Measurements from ENCODE around the gene SOX8.

The SOX8 gene

DNA sequence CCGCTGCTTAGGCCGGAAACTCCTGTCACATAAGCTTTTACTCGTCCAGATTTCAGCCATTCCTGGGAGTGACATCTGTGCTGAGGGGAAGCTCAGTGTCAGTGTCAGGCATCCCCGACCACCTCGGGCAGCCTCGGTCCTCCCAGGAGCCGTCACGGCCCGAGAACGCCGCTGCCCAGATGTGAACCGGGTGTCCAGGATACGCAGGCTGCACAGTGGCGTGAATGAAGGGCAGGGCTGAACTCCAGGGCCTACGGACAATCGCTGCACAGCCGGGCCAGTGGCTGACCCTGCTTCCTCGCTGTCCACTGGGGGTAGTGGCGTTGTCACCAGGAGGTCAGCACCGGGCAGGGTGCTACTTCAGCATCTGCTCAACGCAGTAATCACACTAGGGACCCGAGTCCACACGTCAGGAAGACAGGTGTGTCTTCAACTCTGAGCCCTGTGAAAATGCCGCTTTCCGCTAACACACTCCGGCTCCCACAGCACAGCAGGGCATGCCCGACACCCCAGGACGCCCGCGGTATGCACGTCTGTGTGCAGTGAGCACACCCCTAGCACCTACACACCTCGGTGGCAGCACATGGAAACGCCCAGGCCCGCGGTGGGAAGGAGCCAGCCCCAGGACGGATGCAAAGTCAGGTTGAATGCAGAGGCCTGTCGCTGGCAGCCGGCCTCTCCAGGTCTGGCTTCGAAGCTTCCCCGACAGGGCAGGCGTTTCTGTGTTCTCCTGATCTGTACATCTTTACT, 13.8 kb upstream of the SOX8 start:
- peaks cover 13% of the 10 kb centered on the region for H3K36me3 ChIP-seq (ENCODE audit: insufficient read depth, low read length)
- H3K4me3 ChIP-seq (ENCODE audit: low read length): no peak overlapping the region
- H3K4me1 ChIP-seq (ENCODE audit: control insufficient read depth, insufficient read depth, low read length): peaks cover 30% of the 10 kb centered on the region
- H3K9ac ChIP-seq (ENCODE audit: low read depth, low read length): no peak overlapping the region
- H3K4me2 ChIP-seq (ENCODE audit: low read length): no peak overlapping the region
- peaks cover 9% of the 10 kb centered on the region for H3K9me3 ChIP-seq (replicated peaks; ENCODE audit: low read length)
- H3K27me3 ChIP-seq (ENCODE audit: control insufficient read depth, insufficient read depth, low read length): no peaks in the 10 kb centered on the region

DNA sequence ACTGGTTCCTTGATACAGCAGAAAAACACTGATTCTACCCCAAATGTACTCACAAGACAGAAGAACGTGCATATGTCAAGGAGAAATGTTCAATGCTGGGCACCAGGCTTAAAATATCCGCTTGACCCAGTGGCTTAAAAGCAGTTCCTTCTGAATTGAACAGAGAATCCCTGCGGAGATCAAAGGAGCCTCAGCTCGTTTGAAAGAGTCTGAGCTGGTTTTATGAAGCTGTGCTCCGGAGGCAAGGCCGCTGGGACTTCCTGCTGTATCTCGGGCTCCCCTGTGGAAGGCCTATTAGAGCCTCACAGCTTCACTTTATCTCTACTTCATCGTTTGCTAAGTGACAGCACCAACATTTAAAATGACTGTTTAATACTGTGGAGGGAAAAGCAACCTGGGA, 12.9 kb upstream of the SOX8 start:
- peaks cover 3% of the 10 kb centered on the region for H3K27me3 ChIP-seq (ENCODE audit: control insufficient read depth, insufficient read depth, low read length)
- no peak overlapping the region for H3K4me2 ChIP-seq (ENCODE audit: low read length)
- no peak overlapping the region for H3K4me3 ChIP-seq (ENCODE audit: low read length)
- peaks cover 25% of the 10 kb centered on the region for H3K4me1 ChIP-seq (ENCODE audit: control insufficient read depth, insufficient read depth, low read length)
- no peak overlapping the region for H3K9ac ChIP-seq (ENCODE audit: low read depth, low read length)
- H3K9me3 ChIP-seq (replicated peaks; ENCODE audit: low read length): peaks cover 9% of the 10 kb centered on the region
- H3K36me3 ChIP-seq (ENCODE audit: insufficient read depth, low read length): peaks cover 13% of the 10 kb centered on the region

DNA sequence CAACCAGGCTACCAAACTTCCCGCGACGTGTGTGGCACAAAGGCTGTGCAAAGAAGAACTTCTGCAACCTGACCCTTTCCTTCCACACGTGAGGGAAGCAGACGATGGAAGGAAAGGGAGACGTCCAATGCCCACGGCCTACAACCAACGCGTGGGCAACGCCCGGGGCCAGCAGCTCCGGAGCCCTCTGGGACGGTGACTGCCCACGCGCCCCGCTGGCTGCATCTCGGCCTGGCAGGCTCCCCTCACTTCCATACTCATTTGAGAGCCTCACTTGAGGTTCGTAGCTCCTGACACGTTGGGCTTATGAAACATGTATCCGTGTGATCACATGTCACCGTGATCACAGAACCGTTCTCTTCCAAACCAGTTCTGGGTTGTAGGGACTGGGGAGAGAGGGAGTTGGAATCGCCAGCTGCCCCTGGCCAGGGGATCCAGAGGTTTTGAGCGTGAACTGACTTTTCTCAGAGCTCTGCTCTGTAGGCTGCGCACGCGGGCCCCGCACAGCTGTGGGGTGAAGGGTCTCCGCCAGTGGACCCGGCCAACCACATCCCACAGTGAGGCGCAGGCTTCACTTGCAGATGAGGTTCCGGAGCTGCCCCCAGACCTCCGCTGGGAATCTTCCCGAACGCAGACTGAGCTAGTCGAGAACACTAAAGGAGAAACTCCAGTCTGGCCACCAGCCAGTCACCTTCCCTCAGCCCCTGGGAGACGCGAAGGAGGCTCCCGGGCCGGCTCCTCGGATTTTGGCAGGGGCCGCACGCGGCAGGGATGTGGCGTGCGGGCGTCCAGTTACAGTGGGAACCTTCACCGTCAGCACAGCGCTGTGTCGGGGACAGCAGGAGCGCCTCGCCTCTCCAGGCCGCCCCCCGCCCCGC, 11.8 kb upstream of the SOX8 start:
- H3K4me3 ChIP-seq (ENCODE audit: low read length): peak overlapping the region; percentile 98
- peak overlapping the region; percentile 99 for H3K4me2 ChIP-seq (ENCODE audit: low read length)
- H3K9me3 ChIP-seq (replicated peaks; ENCODE audit: low read length): peaks cover 9% of the 10 kb centered on the region
- H3K4me1 ChIP-seq (ENCODE audit: control insufficient read depth, insufficient read depth, low read length): peaks cover 25% of the 10 kb centered on the region
- H3K27me3 ChIP-seq (ENCODE audit: control insufficient read depth, insufficient read depth, low read length): peaks cover 12% of the 10 kb centered on the region
- peak overlapping the region; percentile 98 for H3K9ac ChIP-seq (ENCODE audit: low read depth, low read length)
- peaks cover 13% of the 10 kb centered on the region for H3K36me3 ChIP-seq (ENCODE audit: insufficient read depth, low read length)

DNA sequence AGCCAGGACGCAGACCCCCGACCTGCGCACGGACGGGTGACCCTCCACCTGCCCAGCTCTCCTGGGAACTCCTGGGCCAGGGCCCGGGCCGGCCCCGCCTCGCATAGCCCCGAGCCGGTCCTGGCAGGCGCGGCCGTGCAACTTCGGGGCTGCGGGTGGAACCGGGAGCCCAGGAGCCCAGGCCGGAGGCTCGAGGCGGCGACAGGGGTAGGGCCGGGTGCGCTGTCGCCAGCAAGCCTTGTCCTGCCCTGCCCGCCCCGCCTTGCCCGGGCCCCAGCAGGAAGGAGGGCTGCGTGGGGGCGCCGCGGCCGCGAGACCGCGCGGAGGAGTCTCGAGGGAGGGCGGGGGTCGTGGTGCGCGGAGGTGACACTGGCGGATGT, 11.2 kb upstream of the SOX8 start:
- peaks cover 23% of the 10 kb centered on the region for H3K4me1 ChIP-seq (ENCODE audit: control insufficient read depth, insufficient read depth, low read length)
- peaks cover 13% of the 10 kb centered on the region for H3K36me3 ChIP-seq (ENCODE audit: insufficient read depth, low read length)
- peaks cover 18% of the 10 kb centered on the region for H3K27me3 ChIP-seq (ENCODE audit: control insufficient read depth, insufficient read depth, low read length)
- H3K9me3 ChIP-seq (replicated peaks; ENCODE audit: low read length): peaks cover 7% of the 10 kb centered on the region
- peak overlapping the region; percentile 98 for H3K9ac ChIP-seq (ENCODE audit: low read depth, low read length)
- peak overlapping the region; percentile 99 for H3K4me2 ChIP-seq (ENCODE audit: low read length)
- H3K4me3 ChIP-seq (ENCODE audit: low read length): peak overlapping the region; percentile 98

DNA sequence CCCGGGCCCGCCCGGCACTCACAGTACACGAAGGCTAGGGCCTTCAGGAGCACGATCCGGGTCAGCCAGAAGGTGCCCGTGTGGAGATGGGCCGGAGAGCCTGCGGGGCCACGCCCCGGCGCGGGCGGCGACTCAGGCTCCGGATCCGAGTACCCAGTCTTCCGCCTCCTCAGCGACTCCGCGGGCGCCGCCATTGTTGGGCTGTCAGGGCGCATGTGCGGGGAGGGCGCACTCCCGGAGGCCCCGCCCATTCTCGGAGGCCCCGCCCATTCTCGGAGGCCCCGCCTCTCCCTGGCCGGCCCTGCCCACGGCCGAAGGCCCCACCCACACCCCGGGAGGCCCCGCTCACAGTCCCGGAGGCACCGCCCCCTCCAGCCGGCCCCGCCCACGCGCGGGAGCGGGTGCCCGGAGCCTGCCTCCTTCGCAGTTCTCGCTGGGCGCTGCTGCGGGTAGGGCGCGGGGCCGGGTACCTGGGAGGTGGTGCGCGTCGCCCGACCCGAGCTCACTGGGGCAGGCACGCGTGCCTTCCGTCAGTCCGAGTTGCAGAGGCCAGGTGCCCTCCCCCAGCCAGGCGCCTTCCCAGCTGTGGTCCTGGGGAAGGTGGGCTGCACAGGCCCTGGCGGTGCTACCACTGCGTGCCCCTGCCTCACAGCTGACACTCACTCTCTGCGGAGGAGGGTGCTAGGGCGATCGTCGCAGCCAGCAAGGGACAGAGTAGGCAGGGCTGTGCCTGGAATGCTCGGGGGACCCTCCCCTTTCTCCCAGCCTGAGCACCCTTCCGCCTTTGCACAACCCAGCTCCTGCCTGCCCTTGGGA, 10.6 kb upstream of the SOX8 start, which contains the start of gene LMF1:
Gene LMF1, minus strand, starts transcription at position 219 of the 816 bp plus-strand sequence. Its CDS starts 4 bp downstream, at position 215.
- H3K9ac ChIP-seq (ENCODE audit: low read depth, low read length): peak within 1 kb of the TSS; percentile 98
- H3K4me1 ChIP-seq (ENCODE audit: control insufficient read depth, insufficient read depth, low read length): peaks cover 23% of the 10 kb centered on the region
- peaks cover under 1% of the 10 kb centered on the region for H3K9me3 ChIP-seq (replicated peaks; ENCODE audit: low read length)
- H3K36me3 ChIP-seq (ENCODE audit: insufficient read depth, low read length): peaks cover 13% of the 10 kb centered on the region
- H3K27me3 ChIP-seq (ENCODE audit: control insufficient read depth, insufficient read depth, low read length): peaks cover 23% of the 10 kb centered on the region
- peak within 1 kb of the TSS; percentile 98 for H3K4me3 ChIP-seq (ENCODE audit: low read length)
- H3K4me2 ChIP-seq (ENCODE audit: low read length): peak within 1 kb of the TSS; percentile 99

DNA sequence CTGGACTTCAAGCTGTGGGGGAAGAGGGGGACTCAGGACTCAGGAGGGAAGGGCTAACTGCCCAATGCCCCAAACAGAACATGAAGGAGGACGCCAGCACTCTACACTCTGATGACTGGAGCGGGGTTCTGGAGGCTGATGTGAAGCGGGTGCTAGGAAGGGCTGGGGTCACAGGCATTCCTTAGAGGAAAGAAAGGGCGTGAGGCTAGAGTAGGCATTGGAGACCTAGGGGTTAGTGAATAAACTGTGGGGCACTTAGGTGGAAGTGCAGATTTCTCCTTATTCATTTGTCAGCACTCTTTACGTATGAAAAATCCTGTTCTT, 10.0 kb upstream of the SOX8 start:
- peaks cover 25% of the 10 kb centered on the region for H3K4me1 ChIP-seq (ENCODE audit: control insufficient read depth, insufficient read depth, low read length)
- H3K27me3 ChIP-seq (ENCODE audit: control insufficient read depth, insufficient read depth, low read length): peaks cover 29% of the 10 kb centered on the region
- no peaks in the 10 kb centered on the region for H3K9me3 ChIP-seq (replicated peaks; ENCODE audit: low read length)
- H3K4me2 ChIP-seq (ENCODE audit: low read length): no peak overlapping the region
- H3K9ac ChIP-seq (ENCODE audit: low read depth, low read length): no peak overlapping the region
- H3K4me3 ChIP-seq (ENCODE audit: low read length): no peak overlapping the region
- H3K36me3 ChIP-seq (ENCODE audit: insufficient read depth, low read length): peaks cover 13% of the 10 kb centered on the region

DNA sequence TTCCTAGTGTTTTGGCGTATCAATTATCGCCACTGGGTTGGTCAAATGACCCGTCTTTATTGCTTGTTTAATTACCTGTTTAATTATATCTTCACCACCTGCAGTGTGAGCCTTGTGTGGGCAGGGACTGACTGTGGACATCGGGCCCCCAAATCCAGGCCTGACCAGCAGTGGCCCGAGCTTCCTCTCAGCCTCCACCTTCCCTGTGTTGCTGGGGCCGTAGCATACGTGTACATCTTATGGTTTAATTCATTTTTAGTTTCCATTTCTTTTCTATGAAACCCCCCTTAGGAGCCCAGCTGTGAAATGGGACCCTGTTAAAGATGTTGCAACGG, 9.6 kb upstream of the SOX8 start:
- Histone ChIP-seq H3K9ac (ENCODE audit: low read depth, low read length) (no peak overlapping the region), H3K36me3 (ENCODE audit: insufficient read depth, low read length) (peaks cover 13% of the 10 kb centered on the region), H3K9me3 (replicated peaks; ENCODE audit: low read length) (no peaks in the 10 kb centered on the region), H3K4me3 (ENCODE audit: low read length) (no peak overlapping the region), H3K4me1 (ENCODE audit: control insufficient read depth, insufficient read depth, low read length) (peaks cover 29% of the 10 kb centered on the region), H3K27me3 (ENCODE audit: control insufficient read depth, insufficient read depth, low read length) (peaks cover 33% of the 10 kb centered on the region), H3K4me2 (ENCODE audit: low read length) (no peak overlapping the region)

DNA sequence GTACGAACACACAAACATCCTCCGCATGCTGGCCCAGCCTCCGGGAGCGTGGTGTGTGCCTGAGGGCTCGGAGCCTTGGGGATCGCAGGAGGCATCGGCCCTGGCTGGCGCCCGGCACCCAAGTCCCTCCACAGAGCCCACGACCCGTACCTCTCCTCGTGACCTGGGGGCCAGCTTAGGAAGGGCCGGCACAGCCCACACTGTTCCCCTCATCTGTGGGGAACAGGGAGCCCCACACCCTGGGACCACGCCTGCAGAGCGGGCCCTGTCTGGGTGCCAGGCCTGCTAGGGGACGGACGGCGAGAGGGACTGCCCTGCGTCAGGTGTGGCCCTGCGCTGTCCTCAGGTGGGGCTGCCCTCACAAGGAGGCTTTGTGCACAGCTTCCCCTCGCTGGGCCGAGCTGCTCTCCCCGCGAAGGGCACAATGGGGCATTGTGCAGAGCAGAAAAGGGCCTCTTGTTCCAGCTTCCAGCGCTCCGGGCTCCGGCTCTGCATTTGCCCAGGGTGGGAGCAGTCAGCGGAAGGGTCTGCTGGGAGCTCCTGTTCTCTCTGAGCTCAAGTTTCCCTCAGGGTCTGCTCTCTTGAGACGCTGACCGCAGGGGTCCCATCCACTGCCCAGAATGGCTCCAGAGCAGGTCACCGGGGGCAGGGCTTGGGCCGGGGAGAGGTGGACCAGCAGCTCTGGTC, 9.1 kb upstream of the SOX8 start:
- peaks cover 9% of the 10 kb centered on the region for H3K36me3 ChIP-seq (ENCODE audit: insufficient read depth, low read length)
- H3K9ac ChIP-seq (ENCODE audit: low read depth, low read length): no peak overlapping the region
- H3K4me2 ChIP-seq (ENCODE audit: low read length): no peak overlapping the region
- no peak overlapping the region for H3K4me3 ChIP-seq (ENCODE audit: low read length)
- peaks cover 34% of the 10 kb centered on the region for H3K4me1 ChIP-seq (ENCODE audit: control insufficient read depth, insufficient read depth, low read length)
- H3K9me3 ChIP-seq (replicated peaks; ENCODE audit: low read length): no peaks in the 10 kb centered on the region
- peaks cover 33% of the 10 kb centered on the region for H3K27me3 ChIP-seq (ENCODE audit: control insufficient read depth, insufficient read depth, low read length)

DNA sequence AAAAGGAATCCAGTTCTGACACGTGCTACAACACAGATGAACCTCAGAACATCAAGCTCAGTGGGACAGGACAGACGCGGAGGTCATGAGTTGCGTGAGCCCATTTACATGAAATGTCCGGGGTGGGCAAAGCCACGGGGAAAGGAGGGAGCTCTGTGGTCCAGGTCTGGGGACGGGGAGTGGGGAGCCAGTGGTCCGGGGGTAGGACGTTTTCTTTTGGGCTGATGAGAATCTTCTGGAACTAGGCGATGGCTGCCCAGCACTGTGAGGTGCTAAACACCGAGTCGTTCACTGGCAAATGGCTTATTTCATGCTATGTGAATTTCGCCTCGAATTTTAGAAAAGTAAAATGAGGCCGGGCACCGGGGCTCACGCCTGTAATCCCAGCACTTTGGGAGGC, 8.2 kb upstream of the SOX8 start:
- Histone ChIP-seq H3K9me3 (replicated peaks; ENCODE audit: low read length) (no peaks in the 10 kb centered on the region), H3K9ac (ENCODE audit: low read depth, low read length) (no peak overlapping the region), H3K27me3 (ENCODE audit: control insufficient read depth, insufficient read depth, low read length) (peaks cover 33% of the 10 kb centered on the region), H3K4me2 (ENCODE audit: low read length) (no peak overlapping the region), H3K36me3 (ENCODE audit: insufficient read depth, low read length) (peaks cover 5% of the 10 kb centered on the region), H3K4me1 (ENCODE audit: control insufficient read depth, insufficient read depth, low read length) (peaks cover 38% of the 10 kb centered on the region), H3K4me3 (ENCODE audit: low read length) (no peak overlapping the region)

DNA sequence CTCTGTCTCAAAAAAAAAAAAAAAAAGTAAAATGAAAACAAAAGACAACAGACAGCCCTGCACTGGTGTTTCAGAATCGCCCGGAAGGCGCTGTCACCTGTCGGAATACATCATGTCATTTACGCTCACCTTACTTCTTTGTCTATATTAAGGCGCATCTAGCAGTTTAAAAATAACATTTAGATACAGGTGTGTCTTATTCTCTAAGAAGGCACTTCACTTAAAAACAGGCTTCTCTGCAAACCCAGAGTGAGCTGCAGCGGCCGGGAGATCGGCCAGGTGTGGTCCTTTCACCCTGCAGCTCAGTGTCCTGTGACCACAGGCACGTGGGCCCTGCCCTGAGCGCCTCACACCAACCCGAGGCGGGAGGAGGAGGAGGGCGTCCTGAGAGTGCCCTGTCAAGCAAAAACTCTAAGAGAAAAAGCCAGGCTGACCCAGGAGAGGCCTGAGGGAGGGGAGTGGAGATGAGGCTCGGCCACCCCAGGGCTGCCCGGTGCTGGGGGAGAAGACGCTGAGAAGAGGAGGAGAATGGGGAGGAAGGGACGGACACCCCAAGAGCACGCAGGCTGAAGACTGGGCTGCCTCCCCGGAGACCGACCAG, 7.5 kb upstream of the SOX8 start:
- no peak overlapping the region for H3K9ac ChIP-seq (ENCODE audit: low read depth, low read length)
- H3K9me3 ChIP-seq (replicated peaks; ENCODE audit: low read length): no peaks in the 10 kb centered on the region
- H3K4me2 ChIP-seq (ENCODE audit: low read length): no peak overlapping the region
- H3K36me3 ChIP-seq (ENCODE audit: insufficient read depth, low read length): no peaks in the 10 kb centered on the region
- peaks cover 38% of the 10 kb centered on the region for H3K4me1 ChIP-seq (ENCODE audit: control insufficient read depth, insufficient read depth, low read length)
- H3K4me3 ChIP-seq (ENCODE audit: low read length): no peak overlapping the region
- peaks cover 33% of the 10 kb centered on the region for H3K27me3 ChIP-seq (ENCODE audit: control insufficient read depth, insufficient read depth, low read length)
